ENCODE data around the gene LRRC32. TPM values are rescaled to one million over a fixed set of nuclear protein-coding genes. Genes with fewer than 3 reads are reported as not detected.

The LRRC32 gene
- total RNA-seq, 1 experiment from 2014 or later: 0.15 TPM

DNA sequence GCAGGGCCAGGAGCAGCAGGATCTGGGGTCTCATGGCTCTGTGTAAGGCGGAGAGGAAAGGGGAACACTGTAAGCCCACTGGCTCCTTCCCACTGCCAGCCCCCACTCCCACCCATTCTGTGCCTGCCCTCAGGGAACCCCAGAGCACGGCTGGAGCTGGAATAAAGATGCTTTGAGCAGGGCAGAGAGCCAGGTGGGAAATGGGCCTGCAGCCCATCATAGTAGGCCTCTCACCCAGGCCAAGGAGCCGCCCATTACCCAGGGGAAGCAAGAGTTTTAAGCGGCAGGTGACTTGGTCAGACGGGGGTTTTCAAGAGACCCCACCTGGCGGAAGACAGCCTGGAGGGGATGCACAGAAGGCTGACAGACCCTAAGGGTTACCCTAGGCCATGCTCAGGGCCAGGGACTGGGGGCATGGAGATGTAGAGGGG is 4.6 kb downstream of the LRRC32 start:
- Histone ChIP-seq H3K4me3 (ENCODE audit: low read depth in 2 of 2, low read length in 2 of 2) (no peak overlapping the region), H3K4me1 (ENCODE audit: control insufficient read depth, insufficient read depth, low read length) (peaks cover 3% of the 10 kb centered on the region; the same call in 1 of the 2 replicates), H3K27me3 (ENCODE audit: control insufficient read depth, insufficient read depth, low read length) (peaks cover 8% of the 10 kb centered on the region), H3K27ac (ENCODE audit: low read length) (no peak overlapping the region), H3K36me3 (ENCODE audit: control insufficient read depth, insufficient read depth, low read length) (no peaks in the 10 kb centered on the region), H3K9me3 (ENCODE audit: control insufficient read depth, insufficient read depth, low read depth, low read length) (no peaks in the 10 kb centered on the region)
- DNase-seq (ENCODE audit: low read depth, low spot score) (no peak), ATAC-seq (no peak)
- ChIA-PET POLR2A (no interaction called here), CTCF (no interaction called here)
- no peak for TF ChIP-seq TCF7L2 (IDR thresholded peaks at IDR 0.05; ENCODE audit: low read depth, low read length)
- in situ Hi-C loops (cut with HindIII; ENCODE audit: low pct_unique_long_range_greater_than_20kb, low sequenced_read_pairs): no loop called here
- BruUV-seq (replicated peaks): no TSS peak
- intact Hi-C loops (cut with micrococcal nuclease; ENCODE audit: unreplicated experiment): loop anchor here (2.0 kb wide), 1 partner anchor 31 kb away; no protein-coding TSS in a partner anchor

DNA sequence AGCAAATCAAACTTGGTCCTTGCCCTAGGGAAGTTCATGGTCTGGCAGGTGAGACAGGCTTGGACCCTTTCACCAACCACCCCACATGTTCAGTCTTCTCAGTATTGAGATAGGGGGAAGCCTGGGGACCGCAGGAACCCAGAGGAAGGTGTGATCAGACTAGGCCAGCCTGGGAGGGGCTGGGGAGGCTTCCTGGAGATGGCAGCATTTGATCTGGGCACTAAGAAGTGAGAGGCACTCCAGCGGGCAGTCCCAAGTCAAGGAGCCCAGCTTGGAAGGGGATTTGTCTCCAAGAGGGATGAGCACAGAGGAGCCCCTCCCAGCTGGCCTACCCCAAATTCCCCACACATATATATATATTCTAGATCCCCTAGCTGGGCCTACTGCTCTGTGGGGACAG is 5.4 kb downstream of the LRRC32 start:
- no peak for DNase-seq (ENCODE audit: low read depth, low spot score)
- POLR2A ChIA-PET: no interaction called here
- no TSS peak for BruUV-seq (replicated peaks)
- H3K27ac ChIP-seq (ENCODE audit: low read length): no peak overlapping the region
- no peak for TF ChIP-seq SIN3A (IDR thresholded peaks at IDR 0.05; ENCODE audit: borderline replicate concordance, insufficient read depth, low read depth, low read length)
- TF ChIP-seq CTCF (IDR thresholded peaks at IDR 0.05): no peak
- TF ChIP-seq POLR2AphosphoS5 (IDR thresholded peaks at IDR 0.05; ENCODE audit: low read depth, low read length): no peak
- no peak for TF ChIP-seq TCF7L2 (IDR thresholded peaks at IDR 0.05; ENCODE audit: low read depth, low read length)
- no peak for TF ChIP-seq REST (IDR thresholded peaks at IDR 0.05; ENCODE audit: insufficient read depth in 1 of 2, low read depth in 2 of 2, low read length in 1 of 2)
- in situ Hi-C loops (cut with HindIII; ENCODE audit: low pct_unique_long_range_greater_than_20kb, low sequenced_read_pairs): no loop called here
- intact Hi-C loops (cut with micrococcal nuclease; ENCODE audit: unreplicated experiment): loop anchor here (2.0 kb wide), 1 partner anchor 32 kb away; no protein-coding TSS in a partner anchor
- H3K36me3 ChIP-seq (ENCODE audit: control insufficient read depth, insufficient read depth, low read length): no peaks in the 10 kb centered on the region
- ATAC-seq: no peak
- no peaks in the 10 kb centered on the region for H3K9me3 ChIP-seq (ENCODE audit: control insufficient read depth, insufficient read depth, low read depth, low read length)
- H3K4me1 ChIP-seq (ENCODE audit: control insufficient read depth, insufficient read depth, low read length): peaks cover 2% of the 10 kb centered on the region; the same call in 1 of the 2 replicates
- no peak overlapping the region for H3K4me3 ChIP-seq (ENCODE audit: low read depth in 2 of 2, low read length in 2 of 2)
- CTCF ChIA-PET: no interaction called here
- H3K27me3 ChIP-seq (ENCODE audit: control insufficient read depth, insufficient read depth, low read length): peaks cover 8% of the 10 kb centered on the region

- no peak overlapping the region for H3K4me3 ChIP-seq (ENCODE audit: low read depth in 2 of 2, low read length in 2 of 2)
- H3K9me3 ChIP-seq (ENCODE audit: control insufficient read depth, insufficient read depth, low read depth, low read length): no peaks in the 10 kb centered on the region
- TF ChIP-seq SIN3A (IDR thresholded peaks at IDR 0.05; ENCODE audit: borderline replicate concordance, insufficient read depth, low read depth, low read length): no peak
- no peak for TF ChIP-seq TCF7L2 (IDR thresholded peaks at IDR 0.05; ENCODE audit: low read depth, low read length)
- no peak for TF ChIP-seq POLR2AphosphoS5 (IDR thresholded peaks at IDR 0.05; ENCODE audit: low read depth, low read length)
- TF ChIP-seq REST (IDR thresholded peaks at IDR 0.05; ENCODE audit: insufficient read depth in 1 of 2, low read depth in 2 of 2, low read length in 1 of 2): no peak
- no peak for TF ChIP-seq CTCF (IDR thresholded peaks at IDR 0.05)
- ChIA-PET CTCF (no interaction called here), POLR2A (interaction anchor here (0.6 kb wide), 1 partner anchor 1704 kb away, joined by 4 read pairs; no protein-coding TSS in a partner anchor)
- BruUV-seq (replicated peaks): no TSS peak
- in situ Hi-C loops (cut with HindIII; ENCODE audit: low pct_unique_long_range_greater_than_20kb, low sequenced_read_pairs): no loop called here
- intact Hi-C loops (cut with micrococcal nuclease; ENCODE audit: unreplicated experiment): loop anchor here (2.0 kb wide), 1 partner anchor 32 kb away; no protein-coding TSS in a partner anchor
- ATAC-seq (no peak), DNase-seq (ENCODE audit: low read depth, low spot score) (no peak)
- peaks cover 4% of the 10 kb centered on the region for H3K27me3 ChIP-seq (ENCODE audit: control insufficient read depth, insufficient read depth, low read length)
- no peaks in the 10 kb centered on the region for H3K4me1 ChIP-seq (ENCODE audit: control insufficient read depth, insufficient read depth, low read length)
- no peaks in the 10 kb centered on the region for H3K36me3 ChIP-seq (ENCODE audit: control insufficient read depth, insufficient read depth, low read length)
- H3K27ac ChIP-seq (ENCODE audit: low read length): no peak overlapping the region
These were observed 5.9 kb downstream of the LRRC32 start for GRCh38 chr11:76664578-76665061.

All from Panc1 (cell line).